GM20000 (cell line): ENCODE data around the gene FN1.

Experiments
- DNase-seq: peaks from one replicate; pipeline ENCODE4 v3.0.0; 2012; ENCODE audit warnings: low spot score
- CTCF ChIP-seq: IDR thresholded peaks from 2 replicates; pipeline ENCODE4 v1.5.1; 2012; ENCODE audit warnings: mild to moderate bottlenecking, control low read depth; ENCODE audit errors: extremely low read depth, missing control alignments

FN1 gene

GRCh38 chr2:215432759-215433594 lies 2.9 kb downstream of the FN1 start:
- no peak for TF ChIP-seq CTCF
- DNase-seq: no peak

GRCh38 chr2:215431778-215432758 lies 3.8 kb downstream of the FN1 start:
- TF ChIP-seq CTCF: no peak
- DNase-seq: no peak

- no peak for TF ChIP-seq CTCF
- no peak for DNase-seq
Observed at GRCh38 chr2:215431290-215431689, 4.6 kb downstream of the FN1 start.

- no peak for DNase-seq
Observed at GRCh38 chr2:215430528-215431187, 5.2 kb downstream of the FN1 start.

GRCh38 chr2:215429424-215429823 lies 6.4 kb downstream of the FN1 start:
- no peak for DNase-seq
- TF ChIP-seq CTCF: no peak

More at GRCh38 chr2:215430528-215431187, 5.2 kb downstream of the FN1 start:
- no peak for TF ChIP-seq CTCF

- DNase-seq: no peak
- TF ChIP-seq CTCF: no peak
Observed at GRCh38 chr2:215428060-215428910, 7.6 kb downstream of the FN1 start.
